ENCODE measurements around the gene LRRC49. TPM values are rescaled to one million over a fixed set of nuclear protein-coding genes. Genes with fewer than 3 reads are reported as not detected.
A peak's percentile ranks its signal among the peaks of the same experiment; 100 is the strongest.

The LRRC49 gene
- total RNA-seq, 1 donor, result 18.1 TPM

GRCh38 chr15:71078506-71079207 lies 186.0 kb downstream of the LRRC49 start:
- Histone ChIP-seq H3K4me3 (ENCODE audit: insufficient read depth, low read length) (no peak overlapping the region), H4K20me1 (ENCODE audit: insufficient read depth, low read length) (no peaks in the 10 kb centered on the region), H3K4me2 (ENCODE audit: insufficient read depth, low read length) (peak overlapping the region; percentile 21), H3K4me1 (ENCODE audit: insufficient read depth, low read length) (peaks cover 41% of the 10 kb centered on the region), H3K79me2 (ENCODE audit: insufficient read depth, low read length) (no peaks in the 10 kb centered on the region), H2AFZ (ENCODE audit: low read length) (no peak overlapping the region), H3K9me3 (ENCODE audit: low read depth, low read length) (no peaks in the 10 kb centered on the region), H3K27me3 (ENCODE audit: insufficient read depth, low read length) (no peaks in the 10 kb centered on the region), H3K36me3 (ENCODE audit: insufficient read depth, low read length) (no peaks in the 10 kb centered on the region), H3K27ac (ENCODE audit: low read depth, low read length) (peak overlapping the region; percentile 99)
- DNase-seq (ENCODE audit: insufficient read length, low spot score, missing footprints), result no peak
- TF ChIP-seq, protein P1, sequence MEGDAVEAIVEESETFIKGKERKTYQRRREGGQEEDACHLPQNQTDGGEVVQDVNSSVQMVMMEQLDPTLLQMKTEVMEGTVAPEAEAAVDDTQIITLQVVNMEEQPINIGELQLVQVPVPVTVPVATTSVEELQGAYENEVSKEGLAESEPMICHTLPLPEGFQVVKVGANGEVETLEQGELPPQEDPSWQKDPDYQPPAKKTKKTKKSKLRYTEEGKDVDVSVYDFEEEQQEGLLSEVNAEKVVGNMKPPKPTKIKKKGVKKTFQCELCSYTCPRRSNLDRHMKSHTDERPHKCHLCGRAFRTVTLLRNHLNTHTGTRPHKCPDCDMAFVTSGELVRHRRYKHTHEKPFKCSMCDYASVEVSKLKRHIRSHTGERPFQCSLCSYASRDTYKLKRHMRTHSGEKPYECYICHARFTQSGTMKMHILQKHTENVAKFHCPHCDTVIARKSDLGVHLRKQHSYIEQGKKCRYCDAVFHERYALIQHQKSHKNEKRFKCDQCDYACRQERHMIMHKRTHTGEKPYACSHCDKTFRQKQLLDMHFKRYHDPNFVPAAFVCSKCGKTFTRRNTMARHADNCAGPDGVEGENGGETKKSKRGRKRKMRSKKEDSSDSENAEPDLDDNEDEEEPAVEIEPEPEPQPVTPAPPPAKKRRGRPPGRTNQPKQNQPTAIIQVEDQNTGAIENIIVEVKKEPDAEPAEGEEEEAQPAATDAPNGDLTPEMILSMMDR (IDR thresholded peaks at IDR 0.05; ENCODE audit: extremely low read depth, low read depth, low read length), result no peak

DNA sequence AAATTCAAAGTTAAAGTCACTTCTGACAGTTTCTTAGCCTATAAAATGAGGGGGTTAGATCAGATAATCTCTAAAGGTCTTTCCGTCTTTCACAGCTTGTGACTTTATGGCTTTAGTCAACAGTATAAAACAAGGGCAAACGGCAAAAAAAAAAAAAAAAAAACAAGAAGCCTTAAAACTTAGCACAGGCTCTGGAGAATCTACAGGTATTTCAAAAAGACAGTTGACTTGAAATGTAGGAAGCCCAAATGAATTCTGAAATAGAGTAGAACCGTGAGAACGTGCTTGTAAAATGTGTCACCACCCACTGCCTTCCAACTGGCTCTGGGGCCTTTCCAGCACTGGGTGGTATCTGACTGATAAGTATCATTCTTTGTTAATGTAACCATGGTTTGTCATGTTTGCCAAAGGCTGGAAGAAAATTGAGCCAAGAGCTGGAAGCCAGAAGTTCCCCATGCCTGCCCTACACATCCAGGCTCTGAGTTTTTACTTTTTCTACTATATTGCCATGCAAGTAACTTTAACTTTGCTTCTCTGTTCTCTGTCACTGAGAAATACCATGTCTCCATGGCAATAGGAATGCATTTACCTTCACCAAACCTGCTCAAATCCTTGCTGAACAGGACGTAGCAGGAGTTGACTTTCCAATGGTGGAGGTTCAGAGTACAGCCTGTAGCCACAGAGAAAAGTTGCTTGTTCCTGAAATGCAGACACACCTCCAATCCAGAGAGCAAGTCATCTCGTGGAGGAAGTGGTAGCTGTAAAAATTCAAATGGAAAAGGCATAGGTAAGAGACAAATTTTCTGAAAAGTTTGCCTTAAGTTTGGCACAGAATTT lies 186.8 kb downstream of the LRRC49 start:
- Histone ChIP-seq H3K36me3 (ENCODE audit: insufficient read depth, low read length) (no peaks in the 10 kb centered on the region), H3K4me3 (ENCODE audit: insufficient read depth, low read length) (peak overlapping the region; percentile 21), H3K27me3 (ENCODE audit: insufficient read depth, low read length) (no peaks in the 10 kb centered on the region), H3K27ac (ENCODE audit: low read depth, low read length) (peak overlapping the region; percentile 99), H3K4me1 (ENCODE audit: insufficient read depth, low read length) (peaks cover 45% of the 10 kb centered on the region), H2AFZ (ENCODE audit: low read length) (peak overlapping the region; percentile 47), H3K79me2 (ENCODE audit: insufficient read depth, low read length) (no peaks in the 10 kb centered on the region), H3K4me2 (ENCODE audit: insufficient read depth, low read length) (peak overlapping the region; percentile 71), H4K20me1 (ENCODE audit: insufficient read depth, low read length) (no peaks in the 10 kb centered on the region), H3K9me3 (ENCODE audit: low read depth, low read length) (no peaks in the 10 kb centered on the region)
- TF ChIP-seq, protein P1 (IDR thresholded peaks at IDR 0.05; ENCODE audit: extremely low read depth, low read depth, low read length), result no peak
- peak; percentile 66 for DNase-seq (ENCODE audit: insufficient read length, low spot score, missing footprints)

DNA sequence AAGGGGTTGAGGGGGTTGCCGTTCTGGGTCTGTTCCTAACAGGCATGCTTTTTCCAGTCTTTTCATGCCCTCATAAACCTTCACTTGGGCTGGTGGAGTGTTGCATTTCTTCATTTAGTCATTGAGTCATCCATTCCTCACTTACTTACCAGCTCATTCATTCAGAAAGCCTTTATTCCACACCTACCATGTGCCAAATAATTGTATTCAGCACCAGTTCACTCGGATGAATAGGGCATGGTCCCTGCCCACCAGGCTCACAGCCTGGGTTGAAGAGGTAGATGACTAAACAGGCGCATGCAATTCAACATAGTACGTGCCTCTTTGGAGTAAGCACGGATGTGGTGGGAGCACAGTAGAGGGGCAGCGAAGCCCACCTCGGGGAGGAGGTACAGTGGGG lies 187.5 kb downstream of the LRRC49 start:
- peak overlapping the region; percentile 71 for H3K4me2 ChIP-seq (ENCODE audit: insufficient read depth, low read length)
- TF ChIP-seq, protein P1 (IDR thresholded peaks at IDR 0.05; ENCODE audit: extremely low read depth, low read depth, low read length), result no peak
- no peak overlapping the region for H3K4me3 ChIP-seq (ENCODE audit: insufficient read depth, low read length)

DNA sequence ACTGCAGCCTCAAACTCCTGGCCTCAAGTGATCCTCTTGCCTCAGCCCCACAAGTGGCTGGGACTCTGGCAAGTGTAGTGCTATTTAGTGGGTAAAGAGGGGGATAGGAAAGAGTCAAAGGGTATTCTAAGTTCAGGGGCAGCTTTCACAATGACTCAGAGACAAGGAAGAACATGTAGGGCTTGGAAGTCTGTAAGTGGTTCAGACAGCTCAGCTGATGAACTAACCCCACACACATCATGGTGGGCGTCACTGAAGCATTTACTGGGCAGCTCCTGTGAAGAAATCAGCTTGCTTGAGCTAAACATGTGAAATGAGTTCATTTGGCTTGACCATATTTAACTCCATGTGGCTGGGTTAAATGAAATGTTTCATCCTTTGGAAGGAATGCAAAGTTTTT lies 188.1 kb downstream of the LRRC49 start:
- Histone ChIP-seq H3K27ac (ENCODE audit: low read depth, low read length) (peak overlapping the region; percentile 99), H3K27me3 (ENCODE audit: insufficient read depth, low read length) (no peaks in the 10 kb centered on the region), H4K20me1 (ENCODE audit: insufficient read depth, low read length) (no peaks in the 10 kb centered on the region), H3K79me2 (ENCODE audit: insufficient read depth, low read length) (no peaks in the 10 kb centered on the region), H3K36me3 (ENCODE audit: insufficient read depth, low read length) (no peaks in the 10 kb centered on the region), H2AFZ (ENCODE audit: low read length) (no peak overlapping the region), H3K4me3 (ENCODE audit: insufficient read depth, low read length) (no peak overlapping the region), H3K9me3 (ENCODE audit: low read depth, low read length) (no peaks in the 10 kb centered on the region), H3K4me2 (ENCODE audit: insufficient read depth, low read length) (no peak overlapping the region), H3K4me1 (ENCODE audit: insufficient read depth, low read length) (peaks cover 45% of the 10 kb centered on the region)
- peak; percentile 72 for DNase-seq (ENCODE audit: insufficient read length, low spot score, missing footprints)
- TF ChIP-seq, protein P1 (IDR thresholded peaks at IDR 0.05; ENCODE audit: extremely low read depth, low read depth, low read length), result no peak

More for the DNA sequence above, 187.5 kb downstream of the LRRC49 start:
- peaks cover 45% of the 10 kb centered on the region for H3K4me1 ChIP-seq (ENCODE audit: insufficient read depth, low read length)
- H3K36me3 ChIP-seq (ENCODE audit: insufficient read depth, low read length), result no peaks in the 10 kb centered on the region
- H2AFZ ChIP-seq (ENCODE audit: low read length), result no peak overlapping the region
- no peaks in the 10 kb centered on the region for H3K79me2 ChIP-seq (ENCODE audit: insufficient read depth, low read length)
- H3K9me3 ChIP-seq (ENCODE audit: low read depth, low read length), result no peaks in the 10 kb centered on the region
- H4K20me1 ChIP-seq (ENCODE audit: insufficient read depth, low read length), result no peaks in the 10 kb centered on the region
- DNase-seq (ENCODE audit: insufficient read length, low spot score, missing footprints), result no peak
- H3K27me3 ChIP-seq (ENCODE audit: insufficient read depth, low read length), result no peaks in the 10 kb centered on the region
- peak overlapping the region; percentile 99 for H3K27ac ChIP-seq (ENCODE audit: low read depth, low read length)

All from osteoblast (primary cell).